ENCODE results near the gene URB2. TPM values are rescaled to one million over a fixed set of nuclear protein-coding genes. Genes with fewer than 3 reads are reported as not detected.
"Not testable (repeated sequence)": the region's sequence is repeated elsewhere in the genome, so short reads cannot be mapped to it uniquely, and the experiment has no call there.

URB2 gene
- total RNA-seq, 1 donor = 9.0 TPM

- H3K36me3 ChIP-seq (ENCODE audit: insufficient read depth, low read length) = no peaks in the 10 kb centered on the region
- H2AFZ ChIP-seq (ENCODE audit: low read length) = no peak overlapping the region
- H3K27me3 ChIP-seq (ENCODE audit: insufficient read depth, low read length) = no peaks in the 10 kb centered on the region
- no peak overlapping the region for H3K4me2 ChIP-seq (ENCODE audit: insufficient read depth, low read length)
- H3K4me1 ChIP-seq (ENCODE audit: insufficient read depth, low read length) = no peaks in the 10 kb centered on the region
- DNase-seq (ENCODE audit: insufficient read length, low spot score, missing footprints) = no peak
- no peak overlapping the region for H3K4me3 ChIP-seq (ENCODE audit: insufficient read depth, low read length)
- H4K20me1 ChIP-seq (ENCODE audit: insufficient read depth, low read length) = no peaks in the 10 kb centered on the region
- no peak overlapping the region for H3K27ac ChIP-seq (ENCODE audit: low read depth, low read length)
- TF ChIP-seq CTCF (IDR thresholded peaks at IDR 0.05; ENCODE audit: extremely low read depth, low read depth, low read length) = no peak
- H3K79me2 ChIP-seq (ENCODE audit: insufficient read depth, low read length) = no peaks in the 10 kb centered on the region
- H3K9me3 ChIP-seq (ENCODE audit: low read depth, low read length) = no peaks in the 10 kb centered on the region
Observed at GRCh38 chr1:229704157-229704556, 78.1 kb downstream of the URB2 start.

- not testable (repeated sequence) for H2AFZ ChIP-seq (ENCODE audit: low read length); H3K4me1 ChIP-seq (ENCODE audit: insufficient read depth, low read length); H3K4me3 ChIP-seq (ENCODE audit: insufficient read depth, low read length); H3K4me2 ChIP-seq (ENCODE audit: insufficient read depth, low read length); DNase-seq (ENCODE audit: insufficient read length, low spot score, missing footprints); H3K36me3 ChIP-seq (ENCODE audit: insufficient read depth, low read length); H4K20me1 ChIP-seq (ENCODE audit: insufficient read depth, low read length); H3K9me3 ChIP-seq (ENCODE audit: low read depth, low read length); H3K27ac ChIP-seq (ENCODE audit: low read depth, low read length); H3K27me3 ChIP-seq (ENCODE audit: insufficient read depth, low read length); H3K79me2 ChIP-seq (ENCODE audit: insufficient read depth, low read length)
Observed at GRCh38 chr1:229705152-229705551, 79.1 kb downstream of the URB2 start.

GRCh38 chr1:229707127-229707526 is 81.1 kb downstream of the URB2 start:
- not testable (repeated sequence) for H3K27me3 ChIP-seq (ENCODE audit: insufficient read depth, low read length); DNase-seq (ENCODE audit: insufficient read length, low spot score, missing footprints); H3K4me3 ChIP-seq (ENCODE audit: insufficient read depth, low read length); H3K27ac ChIP-seq (ENCODE audit: low read depth, low read length); H3K4me2 ChIP-seq (ENCODE audit: insufficient read depth, low read length); H3K36me3 ChIP-seq (ENCODE audit: insufficient read depth, low read length); H3K79me2 ChIP-seq (ENCODE audit: insufficient read depth, low read length); H3K9me3 ChIP-seq (ENCODE audit: low read depth, low read length); H2AFZ ChIP-seq (ENCODE audit: low read length); H4K20me1 ChIP-seq (ENCODE audit: insufficient read depth, low read length); H3K4me1 ChIP-seq (ENCODE audit: insufficient read depth, low read length)

GRCh38 chr1:229709500-229710013 is 83.5 kb downstream of the URB2 start:
- no peak overlapping the region for H3K4me3 ChIP-seq (ENCODE audit: insufficient read depth, low read length)
- H2AFZ ChIP-seq (ENCODE audit: low read length) = no peak overlapping the region
- H3K79me2 ChIP-seq (ENCODE audit: insufficient read depth, low read length) = no peaks in the 10 kb centered on the region
- no peaks in the 10 kb centered on the region for H3K27me3 ChIP-seq (ENCODE audit: insufficient read depth, low read length)
- H3K36me3 ChIP-seq (ENCODE audit: insufficient read depth, low read length) = no peaks in the 10 kb centered on the region
- H3K9me3 ChIP-seq (ENCODE audit: low read depth, low read length) = no peaks in the 10 kb centered on the region
- no peak overlapping the region for H3K4me2 ChIP-seq (ENCODE audit: insufficient read depth, low read length)
- no peak for TF ChIP-seq CTCF (IDR thresholded peaks at IDR 0.05; ENCODE audit: extremely low read depth, low read depth, low read length)
- peaks cover 3% of the 10 kb centered on the region for H3K4me1 ChIP-seq (ENCODE audit: insufficient read depth, low read length)
- no peak for DNase-seq (ENCODE audit: insufficient read length, low spot score, missing footprints)
- no peak overlapping the region for H3K27ac ChIP-seq (ENCODE audit: low read depth, low read length)
- H4K20me1 ChIP-seq (ENCODE audit: insufficient read depth, low read length) = no peaks in the 10 kb centered on the region

Other genes with a start within 250 kb of the URB2 start
- gene ACTA1, start 192.2 kb upstream of the URB2 start, total RNA-seq = not detected in 2 replicates
- gene NUP133, start 117.9 kb upstream of the URB2 start, total RNA-seq = 35.1 and 35.4 TPM in 2 replicates
- gene ABCB10, start 67.5 kb upstream of the URB2 start, total RNA-seq = 12.4 and 13.4 TPM in 2 replicates
- 13.4 and 14.4 TPM in 2 replicates for gene TAF5L, start 125 bp upstream of the URB2 start, total RNA-seq